K562 (cell line): ENCODE results near the gene PCED1B. TPM values are rescaled to one million over a fixed set of nuclear protein-coding genes. Genes with fewer than 3 reads are reported as not detected.

Source experiments
- ARNT ChIP-seq, 2 experiments: fragments of 450-650 bp; IDR thresholded peaks; 2 replicates each; pipeline ENCODE4 v1.6.1; 2016; ENCODE audit warnings: mild to moderate bottlenecking in 1 of 2
- CBX1 ChIP-seq: sonication (generic); IDR thresholded peaks from 2 replicates; pipeline ENCODE4 v1.6.1; 2016; ENCODE audit warnings: antibody characterized with exemption, low read depth, mild to moderate bottlenecking
- EWSR1 ChIP-seq: fragments of 450-650 bp; IDR thresholded peaks from 2 replicates; pipeline ENCODE4 v1.6.1; 2018; ENCODE audit warnings: borderline replicate concordance, mild to moderate bottlenecking, low read depth, moderate library complexity; ENCODE audit not compliant: partially characterized antibody
- HDGF ChIP-seq: fragments of 450-650 bp; IDR thresholded peaks from 2 replicates; pipeline ENCODE4 v1.6.1; 2016
- HIVEP1 ChIP-seq: fragments of 250-450 bp; sonication (Bioruptor Pico); IDR thresholded peaks from 2 replicates; pipeline ENCODE4 v1.4.0; 2020; ENCODE audit warnings: mild to moderate bottlenecking
- IFI16 ChIP-seq: fragments of 250-450 bp; sonication (Bioruptor Pico); IDR thresholded peaks from 2 replicates; pipeline ENCODE4 v2.1.2; 2022; ENCODE audit warnings: mild to moderate bottlenecking, inconsistent platforms
- KAT7 ChIP-seq: sonication (generic); formaldehyde crosslinking; IDR thresholded peaks from 2 replicates; pipeline ENCODE4 v1.8.0; 2022; ENCODE audit warnings: missing genetic modification reagents, mild to moderate bottlenecking, borderline replicate concordance
- KLF16 ChIP-seq: IDR thresholded peaks from 2 replicates; pipeline ENCODE4 v1.6.1; 2016; ENCODE audit warnings: antibody characterized with exemption
- NBN ChIP-seq: fragments of 450-650 bp; IDR thresholded peaks from 2 replicates; pipeline ENCODE4 v1.6.1; 2016; ENCODE audit warnings: low read depth, mild to moderate bottlenecking
- NONO ChIP-seq, 2 experiments: fragments of 200-400 bp in 1 of 2; fragments of 450-650 bp in 1 of 2; formaldehyde crosslinking in 1 of 2; IDR thresholded peaks; 2 replicates each; pipeline ENCODE4 v1.6.1; 2017; ENCODE audit warnings: low read depth in 2 of 2, mild to moderate bottlenecking in 2 of 2, moderate library complexity in 2 of 2, low read length in 1 of 2
- RBFOX2 ChIP-seq: fragments of 200-400 bp; formaldehyde crosslinking; IDR thresholded peaks from 2 replicates; pipeline ENCODE4 v1.6.1; 2017; ENCODE audit warnings: low read depth, mild to moderate bottlenecking, low read length, moderate library complexity
- RCOR1 ChIP-seq, 2 experiments: IDR thresholded peaks; 2 replicates each; pipeline ENCODE4 v1.6.1; 2012; ENCODE audit warnings: low read depth in 2 of 2, low read length in 2 of 2, borderline replicate concordance in 1 of 2, improper control_type of control experiment in 1 of 2
- RHOXF2B ChIP-seq: fragments of 250-450 bp; sonication (Bioruptor Pico); conservative IDR thresholded peaks from 2 replicates; pipeline ENCODE4 v1.5.1; 2021
- RUNX1 ChIP-seq: sonication (generic); IDR thresholded peaks from 2 replicates; pipeline ENCODE4 v1.6.1; 2016; ENCODE audit warnings: antibody characterized with exemption, low read depth
- SMARCC2 ChIP-seq: fragments of 450-650 bp; IDR thresholded peaks from 2 replicates; pipeline ENCODE4 v1.6.1; 2017; ENCODE audit warnings: antibody characterized with exemption, moderate library complexity, mild to moderate bottlenecking, low read depth
- ZBTB17 ChIP-seq: fragments of 450-650 bp; formaldehyde crosslinking; IDR thresholded peaks from 2 replicates; pipeline ENCODE4 v1.4.0; 2020; ENCODE audit warnings: mild to moderate bottlenecking
- ZBTB43 ChIP-seq: sonication (generic); formaldehyde crosslinking; IDR thresholded peaks from 2 replicates; pipeline ENCODE4 v1.8.0; 2023; ENCODE audit warnings: mild to moderate bottlenecking, missing genetic modification reagents
- ZKSCAN3 ChIP-seq: fragments of 250-450 bp; sonication (Bioruptor Pico); IDR thresholded peaks from 2 replicates; pipeline ENCODE4 v1.4.0; 2020
- ZNF12 ChIP-seq: sonication (generic); formaldehyde crosslinking; IDR thresholded peaks from 2 replicates; pipeline ENCODE4 v1.4.0; 2020; ENCODE audit warnings: mild to moderate bottlenecking, missing genetic modification reagents
- ZNF347 ChIP-seq: fragments of 450-650 bp; formaldehyde crosslinking; IDR thresholded peaks from 2 replicates; pipeline ENCODE4 v1.4.0; 2020; ENCODE audit warnings: low read depth, mild to moderate bottlenecking, moderate library complexity
- ZNF395 ChIP-seq: fragments of 200-800 bp; sonication (Bioruptor generic); IDR thresholded peaks from 2 replicates; pipeline ENCODE4 v1.6.1; 2017; ENCODE audit warnings: missing genetic modification characterization, missing compliant biosample characterization
- ZNF668 ChIP-seq: fragments of 250-450 bp; sonication (Bioruptor Pico); IDR thresholded peaks from 2 replicates; pipeline ENCODE4 v1.8.0; 2022; ENCODE audit warnings: mild to moderate bottlenecking, inconsistent platforms
- ZNF717 ChIP-seq: fragments of 250-450 bp; sonication (Bioruptor Pico); IDR thresholded peaks from 2 replicates; pipeline ENCODE4 v1.5.0; 2021
- ZNF75A ChIP-seq: fragments of 450-650 bp; formaldehyde crosslinking; IDR thresholded peaks from 2 replicates; pipeline ENCODE4 v1.4.0; 2020; ENCODE audit warnings: mild to moderate bottlenecking
- ZZZ3 ChIP-seq: fragments of 450-650 bp; IDR thresholded peaks from 2 replicates; pipeline ENCODE4 v1.6.1; 2016; ENCODE audit warnings: antibody characterized with exemption, mild to moderate bottlenecking, moderate library complexity
- polyA plus RNA-seq, 8 experiments: library from polyadenylated mRNA; depleted of rRNA in 4 of 8; stranded (reverse) in 5 of 8; unstranded in 3 of 8; fragments of >200 nt; fragmentation: Nextera tagmentation in 2 of 8; fragmentation: Illumina TruSeq in 1 of 8; extraction: Ambion mirVana in 2 of 8; extraction: Trizol in 1 of 8; gene quantifications; 2 replicates each; pipeline versions ENCODE4 v1.2.1 to v1.2.3, GENCODE V29; 2011 to 2014; ENCODE audit warnings: inconsistent platforms in 1 of 8, missing spikeins in 1 of 8
- total RNA-seq, 7 experiments: library from RNA; depleted of rRNA in 6 of 7; stranded (reverse); fragments of >200 nt in 6 of 7; fragmentation: Illumina TruSeq in 2 of 7; extraction: Trizol in 2 of 7; gene quantifications; 2 replicates each; pipeline versions ENCODE4 v1.2.1 to v1.2.3, GENCODE V29; 2011 to 2021; ENCODE audit warnings: low replicate concordance in 1 of 7
- TF ChIP-seq, protein P1 (sequence below): IDR thresholded peaks from 3 replicates; pipeline ENCODE4 v1.6.1; 2011; ENCODE audit warnings: borderline replicate concordance, mild to moderate bottlenecking; ENCODE audit not compliant: insufficient read length, insufficient read depth
- TF ChIP-seq, protein P2 (sequence below): sonication (generic); formaldehyde crosslinking; IDR thresholded peaks from 2 replicates; pipeline ENCODE4 v1.8.0; 2022; ENCODE audit warnings: mild to moderate bottlenecking, missing genetic modification reagents

The PCED1B gene
- total and polyA plus RNA-seq, 9 of the 15 experiments (the other 6 are each of a cell fraction or from before 2014, with no cell fraction given), result 1.2 to 9.3 (median 2.5) TPM

DNA sequence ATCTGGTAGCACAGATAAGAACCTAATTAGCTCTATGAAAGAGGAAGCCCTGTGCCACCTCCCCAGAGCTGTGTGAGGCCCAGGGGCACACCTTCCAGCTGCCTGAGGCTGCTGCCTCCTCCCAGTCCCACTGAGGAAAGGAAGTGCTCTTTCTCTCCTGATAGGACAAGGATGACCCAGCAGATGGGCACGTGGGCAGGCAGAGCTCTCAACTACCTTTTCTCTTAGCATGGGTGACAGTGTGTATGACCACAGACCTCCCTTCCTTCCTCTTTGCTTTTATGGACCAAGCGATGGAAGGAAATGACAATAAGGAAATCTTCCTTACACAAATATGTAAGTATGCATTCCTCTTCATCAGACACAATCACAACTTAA, 127.9 kb downstream of the PCED1B start (continued):
- TF ChIP-seq ZNF75A (CRISPR knock-in tag), result no peak
- TF ChIP-seq HIVEP1 (CRISPR knock-in tag), result peak; percentile 39; the same call in 1 of the 2 replicates
- peak; percentile 62; the same call in 1 of the 2 replicates for TF ChIP-seq KLF16
- no peak for TF ChIP-seq RHOXF2B (CRISPR knock-in tag)
- TF ChIP-seq IFI16, result no peak
- TF ChIP-seq, protein P1, sequence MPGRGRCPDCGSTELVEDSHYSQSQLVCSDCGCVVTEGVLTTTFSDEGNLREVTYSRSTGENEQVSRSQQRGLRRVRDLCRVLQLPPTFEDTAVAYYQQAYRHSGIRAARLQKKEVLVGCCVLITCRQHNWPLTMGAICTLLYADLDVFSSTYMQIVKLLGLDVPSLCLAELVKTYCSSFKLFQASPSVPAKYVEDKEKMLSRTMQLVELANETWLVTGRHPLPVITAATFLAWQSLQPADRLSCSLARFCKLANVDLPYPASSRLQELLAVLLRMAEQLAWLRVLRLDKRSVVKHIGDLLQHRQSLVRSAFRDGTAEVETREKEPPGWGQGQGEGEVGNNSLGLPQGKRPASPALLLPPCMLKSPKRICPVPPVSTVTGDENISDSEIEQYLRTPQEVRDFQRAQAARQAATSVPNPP, result no peak
- no peak for TF ChIP-seq RCOR1 (IDR thresholded peaks at IDR 0.05; ENCODE audit: borderline replicate concordance in 1 of 2, low read depth in 2 of 2, low read length in 2 of 2)
- no peak for TF ChIP-seq ZNF347
- TF ChIP-seq SMARCC2, result no peak
- no peak for TF ChIP-seq CBX1
- TF ChIP-seq ZBTB17 (CRISPR knock-in tag), result peak; percentile 24; the same call in 1 of the 2 replicates
- no peak for TF ChIP-seq ZZZ3
- no peak for TF ChIP-seq ZBTB43 (CRISPR knock-in tag)
- TF ChIP-seq, protein P2, sequence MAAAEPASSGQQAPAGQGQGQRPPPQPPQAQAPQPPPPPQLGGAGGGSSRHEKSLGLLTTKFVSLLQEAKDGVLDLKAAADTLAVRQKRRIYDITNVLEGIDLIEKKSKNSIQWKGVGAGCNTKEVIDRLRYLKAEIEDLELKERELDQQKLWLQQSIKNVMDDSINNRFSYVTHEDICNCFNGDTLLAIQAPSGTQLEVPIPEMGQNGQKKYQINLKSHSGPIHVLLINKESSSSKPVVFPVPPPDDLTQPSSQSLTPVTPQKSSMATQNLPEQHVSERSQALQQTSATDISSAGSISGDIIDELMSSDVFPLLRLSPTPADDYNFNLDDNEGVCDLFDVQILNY, result no peak
- no peak for TF ChIP-seq ZNF12 (CRISPR knock-in tag)
- no peak for TF ChIP-seq ZKSCAN3 (CRISPR knock-in tag)
- no peak for TF ChIP-seq RUNX1
- peak; percentile 87 for TF ChIP-seq ZNF395
- no peak for TF ChIP-seq EWSR1
- no peak for TF ChIP-seq ZNF717 (CRISPR knock-in tag)
- no peak for TF ChIP-seq NONO (IDR thresholded peaks at IDR 0.05; ENCODE audit: low read depth in 2 of 2, low read length in 1 of 2)
- no peak for TF ChIP-seq NBN
- no peak for TF ChIP-seq ARNT (IDR thresholded peaks at IDR 0.05)
- TF ChIP-seq KAT7 (CRISPR knock-in tag), result no peak
- no peak for TF ChIP-seq HDGF
- no peak for TF ChIP-seq ZNF668
- no peak for TF ChIP-seq RBFOX2
